Liver (tissue), 9 donors: ENCODE results near the gene NKD1. TPM values are rescaled to one million over a fixed set of nuclear protein-coding genes. Genes with fewer than 3 reads are reported as not detected.

Experiments used
- DNase-seq: peaks from one replicate; pipeline ENCODE4 v3.0.0-alpha.2; 2017; ENCODE audit warnings: low spot score
- H3K27ac ChIP-seq, 2 donors: one replicate each; pipeline ENCODE4 v1.7.0; 2013; ENCODE audit warnings: inconsistent platforms in 2 of 2, low read length in 2 of 2, control low read depth in 1 of 2, low read depth in 1 of 2, mild to moderate bottlenecking in 1 of 2
- H3K27me3 ChIP-seq, 4 donors: one replicate each; pipeline versions ENCODE4 v1.6.1 to v1.7.0; 2013; ENCODE audit warnings: low read length in 3 of 4, inconsistent platforms in 1 of 4, mild to moderate bottlenecking in 1 of 4, moderate library complexity in 1 of 4; ENCODE audit not compliant: control insufficient read depth in 4 of 4, insufficient read depth in 4 of 4
- H3K36me3 ChIP-seq, 4 donors: one replicate each; pipeline versions ENCODE4 v1.6.1 to v1.7.0; 2013; ENCODE audit warnings: low read length in 3 of 4, mild to moderate bottlenecking in 3 of 4, low read depth in 1 of 4, moderate library complexity in 1 of 4; ENCODE audit not compliant: control insufficient read depth in 4 of 4, insufficient read depth in 3 of 4
- H3K4me1 ChIP-seq, 4 donors: one replicate each; pipeline versions ENCODE4 v1.6.1 to v1.7.0; 2013; ENCODE audit warnings: low read length in 3 of 4, mild to moderate bottlenecking in 3 of 4, moderate library complexity in 1 of 4; ENCODE audit not compliant: control insufficient read depth in 4 of 4, insufficient read depth in 4 of 4
- H3K4me3 ChIP-seq, 3 donors: one replicate each; pipeline versions ENCODE4 v1.6.1 to v1.7.0; 2013; ENCODE audit warnings: low read length in 3 of 3, control low read depth in 1 of 3, low read depth in 1 of 3, mild to moderate bottlenecking in 1 of 3
- H3K9ac ChIP-seq, 2 donors: one replicate each; pipeline ENCODE4 v1.7.0; 2013; ENCODE audit warnings: low read length in 2 of 2, mild to moderate bottlenecking in 2 of 2, moderate library complexity in 2 of 2, control low read depth in 1 of 2, low read depth in 1 of 2
- H3K9me3 ChIP-seq, 4 donors: one replicate each; pipeline versions ENCODE4 v1.6.1 to v1.7.0; 2013; ENCODE audit warnings: low read length in 3 of 4; ENCODE audit not compliant: control insufficient read depth in 4 of 4
- EGR1 ChIP-seq, 2 donors: IDR thresholded peaks; 2 replicates each; pipeline ENCODE4 v1.6.1; 2016 to 2018; ENCODE audit warnings: antibody characterized with exemption in 2 of 2, low read depth in 2 of 2
- FOXA1 ChIP-seq: IDR thresholded peaks from 2 replicates; pipeline ENCODE4 v1.6.1; 2016; ENCODE audit warnings: antibody characterized with exemption
- FOXA2 ChIP-seq: IDR thresholded peaks from 2 replicates; pipeline ENCODE4 v1.6.1; 2016; ENCODE audit warnings: antibody characterized with exemption
- GABPA ChIP-seq, 2 donors: IDR thresholded peaks in 1 of 2; conservative IDR thresholded peaks in 1 of 2; 2 replicates each; pipeline ENCODE4 v1.6.1; 2016; ENCODE audit warnings: antibody characterized with exemption in 2 of 2, mild to moderate bottlenecking in 1 of 2, moderate library complexity in 1 of 2
- HNF4A ChIP-seq, 2 donors: conservative IDR thresholded peaks; 2 replicates each; pipeline ENCODE4 v1.6.1; 2016; ENCODE audit warnings: antibody characterized with exemption in 2 of 2, mild to moderate bottlenecking in 2 of 2
- HNF4G ChIP-seq: IDR thresholded peaks from 2 replicates; pipeline ENCODE4 v1.6.1; 2016; ENCODE audit warnings: antibody characterized with exemption
- JUND ChIP-seq, 2 donors: IDR thresholded peaks; 2 replicates each; pipeline ENCODE4 v1.6.1; 2016; ENCODE audit warnings: antibody characterized with exemption in 2 of 2
- NR2F2 ChIP-seq: IDR thresholded peaks from 2 replicates; pipeline ENCODE4 v1.6.1; 2016; ENCODE audit warnings: antibody characterized with exemption
- RAD21 ChIP-seq, 2 donors: IDR thresholded peaks; 2 replicates each; pipeline ENCODE4 v1.6.1; 2016; ENCODE audit warnings: antibody characterized with exemption in 2 of 2, mild to moderate bottlenecking in 2 of 2
- RXRA ChIP-seq, 2 donors: IDR thresholded peaks; 2 replicates each; pipeline ENCODE4 v1.6.1; 2017 to 2018; ENCODE audit warnings: antibody characterized with exemption in 2 of 2, mild to moderate bottlenecking in 1 of 2
- YY1 ChIP-seq: IDR thresholded peaks from 2 replicates; pipeline ENCODE4 v1.6.1; 2016; ENCODE audit warnings: antibody characterized with exemption, mild to moderate bottlenecking
- WGBS: extraction: QIAGEN DNeasy Blood & Tissue Kit; methylation state at CpG from one replicate; pipeline ENCODE4 v1.1.7; 2013; 5-methylcytosine and 5-hydroxymethylcytosine counted together
- polyA plus RNA-seq, 2 donors: library from polyadenylated mRNA; stranded (reverse) in 1 of 2; unstranded in 1 of 2; fragments of 200-250 nt in 1 of 2; fragments of >200 nt in 1 of 2; fragmentation: Nextera tagmentation in 1 of 2; extraction: Ambion mirVana in 1 of 2; gene quantifications; one replicate each; pipeline versions ENCODE4 v1.2.1 to v1.2.3, GENCODE V29; 2013 to 2015
- total RNA-seq, 2 donors: library from RNA; depleted of rRNA; stranded (reverse); fragments of >200 nt; gene quantifications; one replicate each; pipeline ENCODE4 v1.2.3, GENCODE V29; 2014
- TF ChIP-seq, protein P1 (sequence below): IDR thresholded peaks from 2 replicates; pipeline ENCODE4 v1.6.1; 2016; ENCODE audit warnings: antibody characterized with exemption, mild to moderate bottlenecking
- TF ChIP-seq, protein P2 (sequence below): fragments of 150-350 bp; IDR thresholded peaks from 2 replicates; pipeline ENCODE4 v1.5.1; 2017; ENCODE audit warnings: improper control_type of control experiment, low read depth, low read length; ENCODE audit not compliant: missing input control
- TF ChIP-seq, protein P3 (sequence below): IDR thresholded peaks from 2 replicates; pipeline ENCODE4 v1.6.1; 2016; ENCODE audit warnings: antibody characterized with exemption
- donor health status: healthy.
- donor health status: healthy.
- donor health status: healthy.
- donor health status: healthy.
- donor health status: healthy.

Gene NKD1
- total and polyA plus RNA-seq, 4 donors, result 0.28 to 3.5 (median 0.85) TPM

DNA sequence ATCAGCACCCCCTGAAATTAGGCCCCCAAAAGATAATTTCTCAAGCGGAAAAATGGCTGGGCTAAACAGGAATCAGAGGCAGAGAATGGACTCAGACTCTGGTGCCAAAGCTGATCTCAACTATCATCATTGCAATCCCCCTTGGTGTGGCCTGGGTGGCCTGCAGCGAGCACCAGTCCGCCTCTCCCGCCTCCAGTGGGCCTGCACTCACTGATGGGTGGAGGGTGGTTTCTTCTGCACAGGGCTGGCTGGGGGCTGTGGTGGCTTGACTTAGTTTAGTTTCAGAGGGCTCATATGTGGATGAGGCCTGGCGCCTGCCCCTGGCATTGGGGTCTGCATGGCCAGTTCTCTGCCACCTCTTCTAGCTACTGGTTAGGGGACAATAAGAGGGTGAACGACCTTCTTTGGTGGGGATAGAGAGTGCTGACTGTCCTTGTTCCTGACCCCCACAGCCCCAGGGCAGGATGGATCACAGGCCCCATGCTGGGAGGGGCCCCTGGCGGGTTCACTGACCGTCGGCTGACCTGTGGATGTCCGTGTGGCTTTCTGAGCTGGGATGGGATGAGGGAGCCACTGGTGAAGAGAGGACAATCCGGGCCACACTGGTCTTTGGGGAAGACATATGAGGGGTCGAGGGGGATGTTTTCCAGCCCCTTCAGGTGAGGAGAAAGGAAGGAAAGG is 70.2 kb downstream of the NKD1 start:
- peak; percentile 10 to 19 for TF ChIP-seq RXRA (IDR thresholded peaks at IDR 0.05)
- no peak for TF ChIP-seq EGR1 (IDR thresholded peaks at IDR 0.05; ENCODE audit: low read depth in 2 of 2)
- no peaks in the 10 kb centered on the region for H3K9me3 ChIP-seq
- H3K27me3 ChIP-seq, result no peaks in the 10 kb centered on the region
- peaks cover 4 to 15% (median 9%) of the 10 kb centered on the region in 4 donors for H3K4me1 ChIP-seq
- H3K36me3 ChIP-seq, result no peaks in the 10 kb centered on the region
- WGBS, result 91% methylated on average over 12 of the region's 12 CpGs
- H3K4me3 ChIP-seq, result no peak overlapping the region
- H3K9ac ChIP-seq, result no peak overlapping the region
- H3K27ac ChIP-seq, result no peak overlapping the region
- no peak for DNase-seq

DNA sequence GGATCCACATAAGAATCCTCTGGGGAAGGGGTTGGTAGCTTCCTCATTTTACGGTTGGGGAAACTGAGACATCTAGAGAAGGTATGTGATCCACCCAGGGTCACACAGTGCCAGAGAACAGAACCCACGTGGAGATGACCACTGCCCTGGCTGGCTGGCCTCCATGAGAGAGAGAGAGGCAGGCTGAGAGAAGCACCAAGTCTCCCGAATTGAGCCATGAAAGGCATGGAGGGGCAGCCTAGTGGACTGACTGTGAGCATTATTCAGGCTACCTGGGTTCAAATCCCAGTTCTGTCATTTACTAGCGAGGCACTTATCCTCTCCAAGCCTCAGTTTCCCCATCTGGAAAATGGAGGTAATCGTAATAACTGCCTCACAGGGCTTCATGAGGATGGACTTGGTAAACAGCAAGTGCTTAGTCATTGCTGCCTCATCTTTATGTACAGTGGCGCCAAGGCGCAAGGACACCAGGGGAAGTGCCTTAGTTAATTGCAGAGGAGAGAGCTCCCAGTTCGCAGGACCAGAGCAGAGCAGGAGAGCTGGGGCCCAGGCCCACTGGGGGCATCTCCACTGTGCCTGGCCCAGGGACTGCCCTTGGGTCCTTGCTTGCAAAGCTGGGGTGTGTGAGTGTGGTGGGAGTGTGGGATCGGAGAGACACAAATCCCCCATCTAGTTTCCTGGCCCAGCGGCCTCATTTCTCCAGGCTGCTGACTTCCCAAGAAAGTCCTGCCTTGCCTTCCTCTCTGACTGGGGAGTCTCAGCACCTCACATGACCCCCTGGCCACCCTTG is 71.7 kb downstream of the NKD1 start:
- DNase-seq, result no peak
- WGBS, result 96% methylated on average over 10 of the region's 10 CpGs
- Histone ChIP-seq H3K4me3 (no peak overlapping the region), H3K36me3 (no peaks in the 10 kb centered on the region), H3K27me3 (no peaks in the 10 kb centered on the region), H3K4me1 (peaks cover 4 to 15% (median 9%) of the 10 kb centered on the region in 4 donors), H3K9ac (no peak overlapping the region), H3K9me3 (no peaks in the 10 kb centered on the region), H3K27ac (no peak overlapping the region)
- no peak for TF ChIP-seq RXRA (IDR thresholded peaks at IDR 0.05)
- TF ChIP-seq HNF4A (conservative IDR thresholded peaks at IDR 0.05), result no peak
- no peak for TF ChIP-seq NR2F2
- TF ChIP-seq HNF4G, result no peak
- TF ChIP-seq, protein P1, sequence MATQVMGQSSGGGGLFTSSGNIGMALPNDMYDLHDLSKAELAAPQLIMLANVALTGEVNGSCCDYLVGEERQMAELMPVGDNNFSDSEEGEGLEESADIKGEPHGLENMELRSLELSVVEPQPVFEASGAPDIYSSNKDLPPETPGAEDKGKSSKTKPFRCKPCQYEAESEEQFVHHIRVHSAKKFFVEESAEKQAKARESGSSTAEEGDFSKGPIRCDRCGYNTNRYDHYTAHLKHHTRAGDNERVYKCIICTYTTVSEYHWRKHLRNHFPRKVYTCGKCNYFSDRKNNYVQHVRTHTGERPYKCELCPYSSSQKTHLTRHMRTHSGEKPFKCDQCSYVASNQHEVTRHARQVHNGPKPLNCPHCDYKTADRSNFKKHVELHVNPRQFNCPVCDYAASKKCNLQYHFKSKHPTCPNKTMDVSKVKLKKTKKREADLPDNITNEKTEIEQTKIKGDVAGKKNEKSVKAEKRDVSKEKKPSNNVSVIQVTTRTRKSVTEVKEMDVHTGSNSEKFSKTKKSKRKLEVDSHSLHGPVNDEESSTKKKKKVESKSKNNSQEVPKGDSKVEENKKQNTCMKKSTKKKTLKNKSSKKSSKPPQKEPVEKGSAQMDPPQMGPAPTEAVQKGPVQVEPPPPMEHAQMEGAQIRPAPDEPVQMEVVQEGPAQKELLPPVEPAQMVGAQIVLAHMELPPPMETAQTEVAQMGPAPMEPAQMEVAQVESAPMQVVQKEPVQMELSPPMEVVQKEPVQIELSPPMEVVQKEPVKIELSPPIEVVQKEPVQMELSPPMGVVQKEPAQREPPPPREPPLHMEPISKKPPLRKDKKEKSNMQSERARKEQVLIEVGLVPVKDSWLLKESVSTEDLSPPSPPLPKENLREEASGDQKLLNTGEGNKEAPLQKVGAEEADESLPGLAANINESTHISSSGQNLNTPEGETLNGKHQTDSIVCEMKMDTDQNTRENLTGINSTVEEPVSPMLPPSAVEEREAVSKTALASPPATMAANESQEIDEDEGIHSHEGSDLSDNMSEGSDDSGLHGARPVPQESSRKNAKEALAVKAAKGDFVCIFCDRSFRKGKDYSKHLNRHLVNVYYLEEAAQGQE, result no peak
- TF ChIP-seq, protein P2, sequence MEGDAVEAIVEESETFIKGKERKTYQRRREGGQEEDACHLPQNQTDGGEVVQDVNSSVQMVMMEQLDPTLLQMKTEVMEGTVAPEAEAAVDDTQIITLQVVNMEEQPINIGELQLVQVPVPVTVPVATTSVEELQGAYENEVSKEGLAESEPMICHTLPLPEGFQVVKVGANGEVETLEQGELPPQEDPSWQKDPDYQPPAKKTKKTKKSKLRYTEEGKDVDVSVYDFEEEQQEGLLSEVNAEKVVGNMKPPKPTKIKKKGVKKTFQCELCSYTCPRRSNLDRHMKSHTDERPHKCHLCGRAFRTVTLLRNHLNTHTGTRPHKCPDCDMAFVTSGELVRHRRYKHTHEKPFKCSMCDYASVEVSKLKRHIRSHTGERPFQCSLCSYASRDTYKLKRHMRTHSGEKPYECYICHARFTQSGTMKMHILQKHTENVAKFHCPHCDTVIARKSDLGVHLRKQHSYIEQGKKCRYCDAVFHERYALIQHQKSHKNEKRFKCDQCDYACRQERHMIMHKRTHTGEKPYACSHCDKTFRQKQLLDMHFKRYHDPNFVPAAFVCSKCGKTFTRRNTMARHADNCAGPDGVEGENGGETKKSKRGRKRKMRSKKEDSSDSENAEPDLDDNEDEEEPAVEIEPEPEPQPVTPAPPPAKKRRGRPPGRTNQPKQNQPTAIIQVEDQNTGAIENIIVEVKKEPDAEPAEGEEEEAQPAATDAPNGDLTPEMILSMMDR, result no peak
- no peak for TF ChIP-seq RAD21 (IDR thresholded peaks at IDR 0.05)
- TF ChIP-seq, protein P3, sequence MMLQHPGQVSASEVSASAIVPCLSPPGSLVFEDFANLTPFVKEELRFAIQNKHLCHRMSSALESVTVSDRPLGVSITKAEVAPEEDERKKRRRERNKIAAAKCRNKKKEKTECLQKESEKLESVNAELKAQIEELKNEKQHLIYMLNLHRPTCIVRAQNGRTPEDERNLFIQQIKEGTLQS, result no peak
- TF ChIP-seq JUND (IDR thresholded peaks at IDR 0.05), result no peak
- no peak for TF ChIP-seq FOXA2
- no peak for TF ChIP-seq GABPA (IDR thresholded peaks at IDR 0.05 in 1 of 2, conservative IDR thresholded peaks at IDR 0.05 in 1 of 2)
- TF ChIP-seq YY1, result no peak
- TF ChIP-seq FOXA1, result no peak
